Measurements from ENCODE around the gene SLC12A8. TPM values are rescaled to one million over a fixed set of nuclear protein-coding genes. Genes with fewer than 3 reads are reported as not detected.
"Not testable (repeated sequence)": the region's sequence is repeated elsewhere in the genome, so short reads cannot be mapped to it uniquely, and the experiment has no call there.

The SLC12A8 gene
- total RNA-seq, 1 experiment from 2014 or later, result 4.8 TPM

DNA sequence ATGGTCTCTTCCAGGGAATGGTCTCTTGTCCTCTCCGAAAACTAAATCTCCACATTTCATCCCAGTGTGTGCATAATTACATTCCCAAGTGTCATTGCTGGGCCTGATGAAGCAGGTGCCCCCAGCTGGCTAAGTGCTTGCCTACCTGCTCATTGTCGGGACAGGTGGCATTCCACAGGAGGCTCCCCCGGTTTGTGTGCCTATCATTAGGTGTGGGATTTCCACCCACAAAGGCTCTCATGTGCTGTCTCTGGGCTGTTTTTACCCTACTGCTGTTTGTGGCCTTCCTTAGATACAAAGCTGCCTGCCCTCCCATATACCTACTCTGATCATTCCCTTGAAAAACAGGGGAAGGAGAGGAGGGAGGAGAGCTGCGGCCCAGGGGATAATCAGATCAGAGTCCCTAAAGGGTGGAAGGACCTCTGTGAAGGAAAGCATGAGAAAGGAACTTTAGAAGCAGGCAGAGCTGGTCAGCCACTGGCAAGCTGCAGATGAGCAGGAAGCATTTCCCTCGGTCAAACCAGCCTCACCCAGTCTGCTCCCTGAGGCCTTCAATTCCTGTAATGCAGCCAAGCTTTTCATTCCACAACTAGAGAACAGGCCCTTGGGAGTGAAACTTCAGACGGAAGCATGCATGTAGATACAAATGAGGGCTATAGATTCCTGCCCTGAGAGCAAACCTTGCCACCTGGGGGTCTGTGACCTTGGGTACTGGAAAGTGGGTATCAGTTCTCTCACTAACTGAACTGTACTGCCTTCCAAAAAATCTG is 96.1 kb downstream of the SLC12A8 start:
- DNase-seq (ENCODE audit: low read depth), result peak; percentile 59

DNA sequence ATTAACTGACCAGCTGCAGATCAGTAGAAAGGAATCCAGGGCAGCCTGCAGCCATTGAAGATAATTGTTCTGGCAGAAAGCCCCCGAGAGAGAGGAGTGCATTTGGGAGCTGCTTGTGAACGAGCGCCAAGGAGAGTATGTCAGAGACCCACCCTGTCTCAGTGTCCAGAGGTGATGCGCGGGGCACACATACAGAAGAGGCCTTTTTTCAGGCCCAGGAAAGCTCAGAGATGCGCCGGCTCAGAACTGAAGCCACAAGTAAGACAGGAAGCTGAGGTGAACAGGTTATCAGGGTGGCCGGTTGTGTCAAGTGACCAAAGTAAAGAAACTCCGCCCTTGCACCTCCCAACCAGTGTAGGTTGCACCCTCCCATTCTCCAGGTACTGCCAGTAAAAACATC is 96.9 kb downstream of the SLC12A8 start:
- no peak for DNase-seq (ENCODE audit: low read depth)

DNA sequence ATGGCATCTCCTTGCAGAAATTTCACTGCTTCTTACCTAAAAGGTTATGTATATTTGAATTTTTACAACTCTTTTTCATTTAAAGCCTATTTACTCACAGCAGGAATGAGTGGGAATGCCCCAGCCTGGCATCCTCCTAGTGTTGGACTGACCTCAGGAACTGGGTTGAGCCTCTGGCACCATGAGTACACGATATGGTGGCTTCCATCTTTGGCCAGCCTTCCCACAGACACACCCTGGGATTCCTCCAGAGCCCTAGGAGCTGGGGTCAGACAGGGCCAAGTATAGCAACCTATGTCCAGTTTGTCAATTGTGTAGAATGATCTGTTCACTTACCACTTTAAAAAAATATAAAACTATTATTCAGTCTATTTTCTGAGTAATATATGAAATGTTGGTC is 99.6 kb downstream of the SLC12A8 start:
- DNase-seq (ENCODE audit: low read depth), result no peak

DNA sequence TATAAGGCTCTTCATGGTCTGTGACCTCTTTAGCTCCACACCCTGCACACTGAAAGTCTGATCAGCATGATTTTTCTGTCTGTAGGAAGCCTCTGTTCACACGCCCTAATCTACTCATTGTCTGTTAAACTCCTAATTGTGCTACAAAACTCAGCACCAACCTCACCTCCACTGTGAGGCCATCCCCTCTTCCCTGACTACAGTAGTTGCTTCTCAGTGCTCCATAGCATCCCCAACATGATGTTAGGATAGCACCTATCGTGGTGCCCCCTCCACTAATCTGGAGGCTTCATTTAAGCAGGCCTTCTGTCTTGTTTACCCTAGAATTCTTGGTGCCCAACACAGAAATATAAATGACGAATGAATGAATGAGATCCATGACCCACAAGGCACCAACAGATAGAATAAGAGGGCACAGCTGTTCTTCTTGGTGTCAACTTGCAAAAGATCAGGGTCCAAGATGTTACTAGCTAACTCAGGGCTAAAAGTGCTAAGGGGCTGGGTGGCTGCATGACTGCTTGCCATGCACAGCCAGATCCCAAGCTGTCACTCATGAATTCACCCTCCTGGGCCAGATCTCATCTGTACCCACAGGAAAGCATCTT is 101.6 kb downstream of the SLC12A8 start:
- DNase-seq (ENCODE audit: low read depth), result no peak

DNA sequence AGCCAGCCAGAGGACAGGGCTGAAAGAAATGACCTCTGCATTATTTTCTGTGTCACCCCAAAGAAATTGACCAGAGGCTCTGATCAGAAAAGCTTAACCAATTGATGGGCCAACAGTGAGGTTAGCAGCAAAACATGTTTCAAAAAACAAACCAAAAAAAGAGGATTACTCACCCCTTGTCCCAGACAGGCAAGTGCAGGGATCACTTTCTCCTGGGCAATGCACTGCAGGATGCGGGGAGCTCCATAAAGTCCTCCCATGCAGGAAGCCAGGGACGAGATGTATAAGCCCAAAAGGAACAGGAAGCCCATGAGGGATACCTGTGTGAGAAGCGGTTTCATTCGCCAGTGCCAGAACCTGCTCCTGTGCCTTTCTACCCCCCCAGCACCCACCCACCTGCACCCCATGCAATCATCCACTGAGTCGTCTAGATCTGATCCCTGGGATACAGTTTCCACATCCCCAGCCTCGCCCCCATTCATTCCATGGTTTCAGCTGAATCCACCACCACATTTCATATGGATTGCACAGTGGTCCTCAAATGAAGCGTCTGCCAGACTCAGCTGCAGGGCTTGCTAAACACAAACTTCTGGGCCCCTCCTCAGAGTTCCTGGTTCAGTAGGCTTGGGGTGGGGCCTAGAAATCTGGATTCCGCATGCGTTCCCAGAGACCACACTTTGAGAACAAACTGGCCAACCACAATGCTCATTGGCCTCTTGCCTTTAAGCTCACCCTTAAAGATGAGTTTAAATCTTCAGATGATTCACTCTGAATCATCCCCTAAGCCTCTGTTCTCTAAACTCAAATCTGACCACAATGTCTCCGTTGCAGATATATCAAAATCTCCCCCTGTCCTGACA is 102.3 kb downstream of the SLC12A8 start:
- DNase-seq (ENCODE audit: low read depth), result peak; percentile 98

DNA sequence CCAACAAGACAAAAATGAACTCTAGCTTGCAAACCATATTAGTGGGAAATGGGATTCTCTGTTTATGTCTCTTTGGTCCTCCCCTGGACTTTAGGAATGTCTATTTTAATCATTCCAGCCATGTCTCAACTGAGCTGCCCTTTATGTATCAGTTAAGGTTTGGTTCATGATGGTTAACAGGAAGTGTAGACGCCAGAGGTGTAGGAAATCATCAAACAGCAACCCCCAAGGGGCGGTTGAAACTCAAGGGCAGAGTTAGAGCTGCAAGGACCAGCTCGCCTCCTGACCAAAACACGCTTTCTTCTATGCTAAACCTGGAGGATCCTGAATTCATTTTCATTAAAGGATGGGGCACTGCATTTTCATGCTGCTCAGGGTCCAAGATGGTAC is 103.0 kb downstream of the SLC12A8 start:
- no peak for DNase-seq (ENCODE audit: low read depth)

DNA sequence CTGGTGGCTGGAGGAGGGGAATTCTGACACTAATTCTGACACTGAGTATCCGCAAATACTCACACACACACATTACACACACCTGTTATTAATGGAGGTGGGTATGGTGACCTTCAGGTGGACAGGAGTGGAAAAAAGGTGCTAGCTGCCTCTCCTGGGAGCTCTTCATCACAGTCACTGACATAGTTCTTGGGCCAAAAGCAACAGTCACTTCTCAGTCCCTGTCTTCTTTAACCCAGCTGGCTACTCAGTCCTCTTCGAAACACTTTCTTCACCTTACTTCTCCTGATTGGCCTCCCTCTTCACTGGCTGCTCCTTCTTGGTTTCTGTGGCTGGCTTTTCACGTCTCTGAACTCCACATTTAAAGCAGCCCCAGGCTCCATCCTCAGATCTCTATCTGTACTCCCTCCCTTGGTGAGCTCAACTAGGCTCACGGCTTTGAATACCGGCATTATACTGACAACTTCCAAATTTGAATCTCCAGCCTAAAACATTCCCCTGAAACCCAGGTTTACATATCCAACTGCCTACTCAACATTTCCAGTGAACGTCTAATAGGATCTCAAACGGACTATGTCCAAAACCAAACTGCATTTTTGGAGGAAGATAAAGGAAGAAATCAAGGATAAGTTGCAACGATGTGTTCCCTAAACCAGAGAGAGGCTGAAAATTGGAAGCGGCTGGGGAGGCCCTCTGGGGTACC is 103.6 kb downstream of the SLC12A8 start:
- no peak for DNase-seq (ENCODE audit: low read depth)

DNA sequence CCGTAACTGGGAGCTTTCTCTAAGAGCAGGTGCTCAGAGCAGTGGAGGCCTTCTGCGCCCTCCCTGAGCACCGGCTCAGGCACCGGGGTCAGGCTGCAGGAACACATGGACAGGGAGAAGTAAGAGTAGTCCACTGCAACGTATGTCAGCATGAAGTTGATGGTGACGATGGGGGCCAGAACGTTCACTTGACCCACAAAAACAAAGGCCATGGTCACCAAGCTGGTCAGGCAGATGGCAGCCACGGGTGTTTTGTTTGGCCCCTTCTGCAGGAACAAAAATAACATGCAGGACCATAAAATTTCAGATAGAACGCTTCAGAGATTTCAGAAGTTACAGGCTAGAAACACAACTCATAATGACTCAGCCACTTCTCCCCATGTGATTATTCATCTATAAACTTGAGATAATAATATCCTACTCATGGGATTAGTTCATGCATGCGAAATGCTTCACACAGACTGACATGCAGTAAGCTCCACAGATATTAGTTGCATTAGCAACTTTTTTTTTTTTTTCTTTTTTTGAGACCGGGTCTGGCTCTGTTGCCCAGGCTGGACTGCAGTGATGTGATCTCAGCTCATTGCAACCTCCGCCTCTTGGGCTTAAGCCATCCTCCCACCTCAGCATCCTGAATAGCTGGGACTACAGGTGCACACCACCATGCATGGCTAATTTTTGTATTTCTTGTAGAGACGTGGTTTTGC is 104.5 kb downstream of the SLC12A8 start:
- peak; percentile 85 for DNase-seq (ENCODE audit: low read depth)

DNA sequence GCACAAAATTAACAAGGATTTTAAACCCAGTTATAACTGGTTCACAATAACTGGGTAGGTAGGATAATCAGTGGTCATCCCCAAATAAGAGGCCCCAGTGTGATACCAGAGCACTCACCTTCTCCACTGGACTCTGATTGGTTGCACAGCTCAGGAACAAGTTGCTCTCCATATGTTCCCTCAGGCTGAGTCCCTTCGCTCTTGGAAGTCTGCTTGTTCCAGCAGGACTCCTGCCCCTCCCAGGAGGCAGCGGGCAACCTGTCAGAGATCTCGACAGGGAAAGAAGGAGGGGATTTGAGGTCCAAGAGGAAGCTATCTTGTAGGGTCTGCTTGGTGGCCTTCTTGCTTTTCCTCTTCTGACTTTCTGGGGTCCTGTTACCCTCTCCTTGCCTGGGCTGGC is 105.2 kb downstream of the SLC12A8 start:
- DNase-seq (ENCODE audit: low read depth), result no peak

DNA sequence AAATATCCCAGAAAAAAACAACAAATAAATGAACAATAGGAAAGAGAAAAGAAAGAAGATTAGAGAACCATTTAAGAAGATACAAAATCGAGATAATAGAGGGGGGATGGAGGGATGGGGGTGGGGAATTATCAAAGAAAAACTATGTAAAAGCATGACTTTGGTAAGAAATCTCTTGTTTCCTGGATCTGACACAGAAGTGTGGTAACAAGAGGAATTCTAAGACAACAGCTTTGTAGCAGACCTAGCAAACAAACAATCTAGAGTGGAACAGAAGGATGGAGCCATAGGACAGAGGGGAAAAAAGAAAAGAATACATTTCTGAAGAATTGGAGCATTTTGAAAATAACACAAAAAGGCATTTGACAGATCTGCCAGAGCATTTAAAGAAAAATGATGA is 107.4 kb downstream of the SLC12A8 start:
- no peak for DNase-seq (ENCODE audit: low read depth)

DNA sequence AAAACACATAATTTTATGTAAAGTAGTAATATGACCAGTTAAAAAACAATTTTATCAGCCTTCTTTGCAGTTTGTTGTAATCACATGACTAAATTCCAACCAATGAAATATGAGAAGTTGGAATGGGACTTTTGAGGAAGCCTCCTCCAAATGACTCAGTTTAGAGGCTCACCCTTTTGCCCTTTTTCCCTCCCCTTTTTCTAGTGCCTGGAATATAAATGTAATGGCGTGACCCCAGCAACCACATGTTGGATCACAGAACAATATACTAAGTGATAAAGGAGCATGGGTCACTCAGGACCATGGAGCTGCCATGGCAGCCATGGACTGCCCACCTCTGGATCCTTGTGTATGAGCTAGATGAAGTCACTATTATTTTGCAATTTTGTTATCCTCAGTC is 107.9 kb downstream of the SLC12A8 start:
- DNase-seq (ENCODE audit: low read depth), result peak; percentile 44

DNA sequence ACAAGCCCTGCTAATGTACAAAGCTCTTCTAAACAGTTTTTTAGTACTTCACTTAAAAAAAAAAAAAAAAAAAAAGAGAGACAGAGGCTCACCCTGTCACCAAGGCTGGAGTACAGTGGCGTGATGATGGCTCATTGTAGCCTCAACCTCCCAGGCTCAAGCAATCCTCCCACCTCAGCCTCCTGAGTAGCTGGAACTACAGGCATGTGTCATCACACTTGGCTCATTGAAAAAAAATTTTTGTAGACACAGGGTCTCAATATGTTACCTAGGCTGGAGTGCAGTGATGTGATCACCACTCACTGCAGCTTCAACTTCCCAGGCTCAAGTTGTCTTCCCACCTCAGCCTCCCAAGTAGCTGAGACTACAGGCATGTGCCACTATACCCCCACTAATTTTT is 109.1 kb downstream of the SLC12A8 start:
- peak; percentile 41 for DNase-seq (ENCODE audit: low read depth)

DNA sequence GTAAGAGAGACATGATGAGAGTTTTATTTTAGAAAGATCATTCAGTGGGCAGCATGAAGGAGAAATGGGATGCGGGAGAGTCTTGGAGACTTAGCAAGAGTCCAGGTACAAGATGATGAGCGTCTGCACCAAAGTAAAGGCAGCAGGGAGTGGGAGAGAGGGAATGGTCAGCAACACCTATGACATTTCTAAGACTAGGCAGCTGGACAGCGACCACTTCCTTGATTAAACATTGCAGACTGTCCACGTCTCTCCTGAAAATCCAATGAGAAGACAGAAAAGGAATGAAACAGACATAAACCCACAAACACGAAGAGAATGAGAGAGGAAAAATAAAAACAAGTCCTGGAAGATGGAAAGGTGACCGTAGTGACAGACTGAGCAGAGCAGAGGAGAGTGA is 110.1 kb downstream of the SLC12A8 start:
- no peak for DNase-seq (ENCODE audit: low read depth)

DNA sequence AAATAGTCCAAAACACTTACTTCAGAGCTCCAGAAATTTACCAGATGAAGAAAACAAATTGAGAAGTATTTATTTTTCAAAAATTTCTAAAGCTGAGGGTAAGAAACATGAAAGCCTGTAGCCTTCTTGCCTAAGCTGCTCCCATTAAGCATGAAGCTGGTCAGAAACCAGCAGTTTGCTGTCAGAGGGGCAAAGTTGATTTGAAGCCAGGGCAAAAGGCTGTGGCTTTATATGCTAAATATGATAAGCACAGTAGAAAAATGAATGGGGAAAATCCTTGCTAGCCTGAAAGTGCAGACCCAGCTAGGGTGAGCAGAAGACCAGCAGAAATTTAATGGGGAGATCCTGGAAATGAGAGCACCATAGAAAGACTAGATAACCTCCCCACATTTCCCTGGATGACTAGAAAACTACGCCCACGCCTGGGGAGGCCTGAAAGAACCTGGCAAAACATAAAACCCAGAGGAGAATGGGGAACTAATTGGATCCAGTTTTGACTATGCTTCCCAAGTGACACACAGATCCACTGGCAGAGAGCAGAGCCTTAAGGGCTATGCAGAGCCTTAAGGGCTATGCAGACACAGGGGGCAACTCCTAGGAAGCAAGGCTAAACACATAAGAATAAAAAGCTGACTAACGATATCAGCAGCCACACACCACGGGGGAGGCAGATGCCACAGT is 113.8 kb downstream of the SLC12A8 start:
- DNase-seq (ENCODE audit: low read depth), result no peak

DNA sequence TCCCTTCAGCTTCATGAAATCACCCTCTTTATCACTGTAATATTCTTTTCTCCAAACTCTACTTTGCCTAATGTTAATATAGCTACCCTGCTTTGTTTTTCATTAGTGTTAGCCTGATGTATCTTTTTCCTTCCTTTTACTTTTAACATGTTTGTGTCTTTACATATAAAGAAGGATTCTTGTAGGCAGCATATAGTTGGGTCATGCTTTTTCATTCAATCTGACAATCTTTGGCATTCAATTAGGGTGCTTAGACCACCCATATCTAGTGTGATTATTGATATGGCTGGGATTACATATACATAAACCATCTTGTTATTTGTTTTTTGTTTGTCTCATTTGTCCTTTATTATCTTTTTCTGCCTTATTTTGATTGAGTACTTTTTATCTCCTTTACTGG is 121.9 kb downstream of the SLC12A8 start:
- DNase-seq (ENCODE audit: low read depth), result no peak

DNA sequence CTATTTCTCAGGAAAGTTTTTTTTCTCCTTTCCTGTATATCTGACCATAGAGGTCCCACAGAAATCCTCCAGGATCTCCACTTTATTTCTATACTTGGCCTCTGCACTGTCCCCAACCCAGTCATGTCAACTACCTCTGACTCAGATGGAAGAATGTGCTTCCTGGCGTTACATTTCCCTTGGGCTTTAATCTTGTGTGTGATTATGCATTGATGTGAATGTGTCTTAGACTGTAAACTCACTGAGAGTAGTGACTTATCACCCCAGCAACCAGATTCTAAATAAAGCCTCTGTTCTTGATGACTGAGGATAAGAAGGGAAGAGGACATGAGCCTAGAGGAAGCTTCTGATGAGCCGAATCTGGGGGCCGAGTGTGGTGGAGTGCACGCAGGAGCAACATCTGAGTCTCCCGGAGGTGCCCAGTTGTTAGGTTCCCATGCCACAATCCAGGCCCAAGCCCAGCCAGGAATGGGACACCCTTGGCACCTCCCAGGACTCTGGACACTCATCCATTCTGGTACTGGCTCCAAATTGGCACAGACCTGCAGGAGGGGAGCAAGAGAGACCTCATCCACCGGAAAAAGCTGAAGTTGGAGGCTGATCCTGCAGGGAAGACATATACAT is 124.7 kb downstream of the SLC12A8 start:
- DNase-seq (ENCODE audit: low read depth), result peak; percentile 92

DNA sequence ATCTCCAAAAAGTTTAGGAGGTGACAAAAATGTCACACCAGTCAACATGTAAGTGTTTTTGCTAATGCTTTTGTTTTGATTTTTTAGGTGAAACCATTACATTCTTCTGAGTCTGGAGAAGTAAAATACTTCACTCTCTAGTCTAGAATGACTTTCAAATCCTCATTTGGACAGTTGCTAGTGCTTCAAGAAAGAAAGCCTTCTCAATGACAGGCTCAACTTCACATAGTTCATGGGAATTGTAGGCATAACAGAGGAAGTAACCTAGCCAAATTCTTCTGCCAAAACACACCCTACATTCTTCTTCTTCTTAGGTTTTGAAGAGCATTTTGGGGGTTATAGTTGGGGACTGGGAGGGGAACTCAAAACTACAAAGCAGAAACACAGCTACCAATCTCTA is 127.4 kb downstream of the SLC12A8 start:
- no peak for DNase-seq (ENCODE audit: low read depth)

DNA sequence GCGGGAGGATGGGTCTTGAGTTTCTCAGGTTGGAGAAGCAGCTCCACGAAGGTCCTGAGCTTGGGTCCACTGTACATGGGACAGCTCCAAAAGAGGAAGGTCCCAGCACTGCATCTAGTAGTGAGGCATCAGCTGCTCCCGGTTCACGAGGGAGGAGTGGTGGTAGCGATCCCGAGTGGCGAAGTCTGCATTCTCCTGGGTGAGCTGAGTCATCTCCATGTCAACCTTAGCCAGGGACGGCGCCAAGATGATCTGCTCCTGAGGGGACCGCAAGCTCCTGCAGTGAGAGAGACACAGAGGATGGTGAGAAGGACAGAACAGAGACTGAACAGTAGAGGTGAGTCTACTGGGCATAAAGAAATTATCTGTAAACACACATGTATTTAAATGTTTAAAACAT is 128.8 kb downstream of the SLC12A8 start:
- DNase-seq (ENCODE audit: low read depth), result peak; percentile 83

DNA sequence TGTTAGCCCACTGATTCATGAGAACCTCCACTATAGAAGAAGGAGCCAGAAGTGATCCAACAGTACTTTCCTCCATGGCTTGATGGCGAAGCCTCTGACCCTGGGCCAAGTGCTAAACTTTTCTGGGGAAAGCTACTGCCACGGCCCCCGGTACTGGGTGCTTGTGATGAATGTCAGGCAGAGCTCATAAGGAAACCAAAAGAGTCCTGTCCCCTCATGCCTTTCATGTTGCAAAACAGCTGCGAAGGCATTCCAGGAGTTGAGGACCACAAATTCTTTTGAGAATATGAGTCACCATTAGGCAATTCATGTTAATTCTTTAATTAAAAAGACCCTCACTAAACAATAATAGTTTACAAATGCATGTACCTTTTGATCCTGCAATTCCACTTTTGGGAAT is 130.2 kb downstream of the SLC12A8 start:
- not testable (repeated sequence) for DNase-seq (ENCODE audit: low read depth)

DNA sequence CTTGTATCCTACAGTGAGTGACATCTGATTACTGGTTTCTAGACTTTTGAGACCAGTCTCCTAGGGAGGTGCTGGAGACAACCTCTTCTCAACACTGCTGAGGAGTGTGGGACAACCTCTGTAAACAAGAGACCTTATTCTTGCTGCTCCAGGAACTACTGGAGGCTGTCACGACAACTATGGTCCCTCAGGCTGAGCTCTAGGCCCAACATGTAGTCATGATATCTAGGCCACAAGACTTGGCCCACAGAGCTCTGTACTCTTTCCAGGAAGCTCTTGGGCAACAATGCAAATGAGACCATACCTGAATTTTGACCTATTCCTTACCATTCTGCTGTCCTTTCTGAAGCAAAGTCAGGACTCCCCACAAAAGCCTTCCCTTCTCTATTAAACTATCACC is 132.5 kb downstream of the SLC12A8 start:
- DNase-seq (ENCODE audit: low read depth), result no peak
